Fibroblast of skin of scalp (primary cell): ENCODE results near the gene MIA.
"Not testable (repeated sequence)": the region's sequence is repeated elsewhere in the genome, so short reads cannot be mapped to it uniquely, and the experiment has no call there.

Experiments used
- DNase-seq: peaks from one replicate; pipeline ENCODE4 v3.0.0-alpha.2; 2013

Gene MIA

GRCh38 chr19:40781140-40781539, 5.8 kb downstream of the MIA start:
- DNase-seq = no peak

GRCh38 chr19:40783711-40784110, 8.4 kb downstream of the MIA start:
- no peak for DNase-seq

- not testable (repeated sequence) for DNase-seq
These were observed 8.8 kb downstream of the MIA start for GRCh38 chr19:40784146-40784545.

- DNase-seq = no peak
These were observed 10.2 kb downstream of the MIA start for GRCh38 chr19:40785526-40785925.

GRCh38 chr19:40786060-40787037, 11.0 kb downstream of the MIA start:
- no peak for DNase-seq

GRCh38 chr19:40791349-40791748, 16.0 kb downstream of the MIA start:
- DNase-seq = no peak

GRCh38 chr19:40791996-40792395, 16.7 kb downstream of the MIA start:
- no peak for DNase-seq

- DNase-seq = no peak
These were observed 22.0 kb downstream of the MIA start for GRCh38 chr19:40797166-40797962.

GRCh38 chr19:40797963-40798682, 22.8 kb downstream of the MIA start:
- DNase-seq = peak; percentile 51

GRCh38 chr19:40798683-40799557, 23.6 kb downstream of the MIA start, which contains the start of gene EGLN2:
Gene EGLN2, plus strand, starts transcription at chr19:40799191. Its CDS starts 1,382 bp downstream, at chr19:40800573.
- peak; percentile 100 for DNase-seq

- DNase-seq = no peak
These were observed 24.4 kb downstream of the MIA start for GRCh38 chr19:40799558-40800338.

GRCh38 chr19:40800339-40800996, 25.1 kb downstream of the MIA start:
- no peak for DNase-seq

- no peak for DNase-seq
These were observed 25.7 kb downstream of the MIA start for GRCh38 chr19:40800997-40801377.

- no peak for DNase-seq
These were observed 26.3 kb downstream of the MIA start for GRCh38 chr19:40801426-40802299.

GRCh38 chr19:40802300-40803169, 27.2 kb downstream of the MIA start:
- no peak for DNase-seq

- DNase-seq = no peak
These were observed 28.0 kb downstream of the MIA start for GRCh38 chr19:40803170-40803856.
